Right ventricle myocardium inferior (tissue), 1 donor: ENCODE results near the gene CBX6. TPM values are rescaled to one million over a fixed set of nuclear protein-coding genes. Genes with fewer than 3 reads are reported as not detected.
A peak's percentile ranks its signal among the peaks of the same experiment; 100 is the strongest.
"Not testable (repeated sequence)": the region's sequence is repeated elsewhere in the genome, so short reads cannot be mapped to it uniquely, and the experiment has no call there.

ENCODE experiments used
- ATAC-seq: fragments of 200-7000 bp; cut with Tn5 transposase; one replicate; pipeline ENCODE4 v1.9.1; 2020; ENCODE audit warnings: mild to moderate bottlenecking, moderate library complexity
- DNase-seq: peaks from one replicate; pipeline ENCODE4 v3.0.0; 2021; ENCODE audit errors: missing footprints
- intact Hi-C: fragments of 100-400 bp; cut with DNase I; formaldehyde crosslinking; loops from one replicate; pipeline ENCODE4 v1.11.0; 2022
- total RNA-seq: library from RNA; stranded (reverse); fragmentation: NEBNext Ultra II Directional; extraction: Animal tissue kit (Norgen Biotek cat#: 25700); gene quantifications from one replicate; pipeline ENCODE4 v1.2.1, GENCODE V29; 2021
- donor health status: DM: no; HTN: yes; CAD: no; lungs with severe emphysema.

CBX6 gene
- total RNA-seq, 1 donor from 2014 or later: 39.3 TPM

- intact Hi-C loops: loop anchor here (5.0 kb wide), 1 partner anchor 97 kb away; no protein-coding TSS in a partner anchor
- DNase-seq (peak; percentile 75), ATAC-seq (peak; percentile 6)
Observed at GRCh38 chr22:38864361-38865191, 7.4 kb downstream of the CBX6 start.

- DNase-seq (peak; percentile 52), ATAC-seq (no peak)
- intact Hi-C loops: no loop called here
Observed at GRCh38 chr22:38863531-38864131, 8.4 kb downstream of the CBX6 start.

- ATAC-seq (peak; percentile 51), DNase-seq (peak; percentile 74)
- intact Hi-C loops: no loop called here
Observed at GRCh38 chr22:38862375-38863329, 9.4 kb downstream of the CBX6 start.

GRCh38 chr22:38861927-38862326 lies 10.1 kb downstream of the CBX6 start:
- no peak for ATAC-seq
- DNase-seq: peak; percentile 41
- intact Hi-C loops: no loop called here

GRCh38 chr22:38861170-38861876 lies 10.7 kb downstream of the CBX6 start:
- DNase-seq: peak; percentile 14
- no peak for ATAC-seq
- intact Hi-C loops: no loop called here

- no peak for ATAC-seq
- intact Hi-C loops: no loop called here
Observed at GRCh38 chr22:38860283-38861169, 11.5 kb downstream of the CBX6 start.

GRCh38 chr22:38859581-38860282 lies 12.3 kb downstream of the CBX6 start:
- intact Hi-C loops: no loop called here
- ATAC-seq: no peak
- DNase-seq: peak; percentile 65

More at GRCh38 chr22:38860283-38861169, 11.5 kb downstream of the CBX6 start:
- peak; percentile 47 for DNase-seq

GRCh38 chr22:38858492-38858891 lies 13.5 kb downstream of the CBX6 start:
- intact Hi-C loops: no loop called here
- ATAC-seq: no peak
- no peak for DNase-seq

GRCh38 chr22:38854476-38854875 lies 17.5 kb downstream of the CBX6 start:
- intact Hi-C loops, ATAC-seq, DNase-seq: not testable (repeated sequence)

- ATAC-seq, DNase-seq, intact Hi-C loops: not testable (repeated sequence)
Observed at GRCh38 chr22:38853883-38854282, 18.1 kb downstream of the CBX6 start.

GRCh38 chr22:38853196-38853651 lies 18.8 kb downstream of the CBX6 start:
- intact Hi-C loops: no loop called here
- DNase-seq (peak; percentile 69), ATAC-seq (no peak)

- DNase-seq (no peak), ATAC-seq (no peak)
- intact Hi-C loops: no loop called here
Observed at GRCh38 chr22:38852522-38852921, 19.5 kb downstream of the CBX6 start.

- peak; percentile 17 for DNase-seq
- intact Hi-C loops: no loop called here
Observed at GRCh38 chr22:38850941-38851849, 20.8 kb downstream of the CBX6 start.

GRCh38 chr22:38850399-38850798 lies 21.6 kb downstream of the CBX6 start:
- DNase-seq (peak; percentile 15), ATAC-seq (no peak)
- intact Hi-C loops: no loop called here

More at GRCh38 chr22:38850941-38851849, 20.8 kb downstream of the CBX6 start:
- no peak for ATAC-seq

GRCh38 chr22:38849811-38850210 lies 22.2 kb downstream of the CBX6 start:
- intact Hi-C loops: no loop called here
- DNase-seq (peak; percentile 23), ATAC-seq (no peak)

GRCh38 chr22:38846412-38846811 lies 25.6 kb downstream of the CBX6 start:
- intact Hi-C loops: no loop called here
- ATAC-seq (no peak), DNase-seq (no peak)
